ENCODE measurements around the gene CRMP1. TPM values are rescaled to one million over a fixed set of nuclear protein-coding genes. Genes with fewer than 3 reads are reported as not detected.

The CRMP1 gene
- total RNA-seq, 4 donors from 2014 or later = 0.62 to 4.3 (median 1.6) TPM

- Histone ChIP-seq H3K36me3 (peaks cover 0 to 83% of the 10 kb centered on the region in 2 donors), H3K27me3 (no peaks in the 10 kb centered on the region), H3K4me1 (no peaks in the 10 kb centered on the region), H3K4me3 (no peak overlapping the region), H3K27ac (no peak overlapping the region), H3K9me3 (no peaks in the 10 kb centered on the region)
- WGBS, 2 donors (ENCODE audit: low coverage in 1 of 2) = 80 to 100% methylated on average over 1 of the region's 18 CpGs
- no peak for ATAC-seq
- TF ChIP-seq EP300 (IDR thresholded peaks at IDR 0.05) (no peak), POLR2A (IDR thresholded peaks at IDR 0.05) (no peak), POLR2AphosphoS5 (IDR thresholded peaks at IDR 0.05) (no peak), CTCF (IDR thresholded peaks at IDR 0.05) (no peak)
Observed at GRCh38 chr4:5796976-5797375, 95.9 kb downstream of the CRMP1 start.

- no peak for ATAC-seq
- WGBS, 2 donors (ENCODE audit: low coverage in 1 of 2) = 85 to 94% methylated on average over 4 to 5 of the region's 5 CpGs
Observed at GRCh38 chr4:5795580-5795979, 97.3 kb downstream of the CRMP1 start.

GRCh38 chr4:5793514-5793913 is 99.4 kb downstream of the CRMP1 start:
- no peaks in the 10 kb centered on the region for H3K27me3 ChIP-seq
- no peaks in the 10 kb centered on the region for H3K4me1 ChIP-seq
- peaks cover 0 to 69% of the 10 kb centered on the region in 2 donors for H3K36me3 ChIP-seq
- H3K9me3 ChIP-seq = no peaks in the 10 kb centered on the region
- H3K27ac ChIP-seq = no peak overlapping the region
- TF ChIP-seq POLR2AphosphoS5 (IDR thresholded peaks at IDR 0.05) (no peak), EP300 (IDR thresholded peaks at IDR 0.05) (no peak), CTCF (IDR thresholded peaks at IDR 0.05) (no peak), POLR2A (IDR thresholded peaks at IDR 0.05) (no peak)
- no peak for ATAC-seq
- H3K4me3 ChIP-seq = no peak overlapping the region
- WGBS, 2 donors (ENCODE audit: low coverage in 1 of 2) = 85 to 96% methylated on average over 3 to 13 of the region's 13 CpGs

More at GRCh38 chr4:5795580-5795979, 97.3 kb downstream of the CRMP1 start:
- Histone ChIP-seq H3K4me1 (no peaks in the 10 kb centered on the region), H3K9me3 (no peaks in the 10 kb centered on the region), H3K36me3 (peaks cover 0 to 76% of the 10 kb centered on the region in 2 donors), H3K4me3 (no peak overlapping the region), H3K27ac (no peak overlapping the region), H3K27me3 (no peaks in the 10 kb centered on the region)
- TF ChIP-seq POLR2AphosphoS5 (IDR thresholded peaks at IDR 0.05) (no peak), CTCF (IDR thresholded peaks at IDR 0.05) (no peak), POLR2A (IDR thresholded peaks at IDR 0.05) (no peak)

GRCh38 chr4:5791654-5792053 is 101.2 kb downstream of the CRMP1 start:
- H3K27me3 ChIP-seq = no peaks in the 10 kb centered on the region
- 61 to 83% methylated on average over 1 to 2 of the region's 3 CpGs for WGBS, 2 donors (ENCODE audit: low coverage in 1 of 2)
- TF ChIP-seq CTCF (IDR thresholded peaks at IDR 0.05) (no peak), POLR2AphosphoS5 (IDR thresholded peaks at IDR 0.05) (no peak), POLR2A (IDR thresholded peaks at IDR 0.05) (no peak), EP300 (IDR thresholded peaks at IDR 0.05) (no peak)
- H3K4me3 ChIP-seq = no peak overlapping the region
- no peaks in the 10 kb centered on the region for H3K4me1 ChIP-seq
- H3K36me3 ChIP-seq = peaks cover 0 to 69% of the 10 kb centered on the region in 2 donors
- H3K9me3 ChIP-seq = no peaks in the 10 kb centered on the region
- no peak overlapping the region for H3K27ac ChIP-seq
- no peak for ATAC-seq

GRCh38 chr4:5790546-5790857 is 102.4 kb downstream of the CRMP1 start:
- no peaks in the 10 kb centered on the region for H3K27me3 ChIP-seq
- 0% methylated on average over 1 of the region's 1 CpG; no CpG with 5 or more reads in 1 of the 2 donors for WGBS, 2 donors (ENCODE audit: low coverage in 1 of 2)
- no peak overlapping the region for H3K4me3 ChIP-seq
- no peak overlapping the region for H3K27ac ChIP-seq
- no peaks in the 10 kb centered on the region for H3K9me3 ChIP-seq
- no peak for TF ChIP-seq EP300 (IDR thresholded peaks at IDR 0.05)
- TF ChIP-seq POLR2A (IDR thresholded peaks at IDR 0.05) = no peak
- no peak for TF ChIP-seq POLR2AphosphoS5 (IDR thresholded peaks at IDR 0.05)
- TF ChIP-seq CTCF (IDR thresholded peaks at IDR 0.05) = no peak
- no peak for ATAC-seq
- no peaks in the 10 kb centered on the region for H3K4me1 ChIP-seq
- peaks cover 0 to 66% of the 10 kb centered on the region in 2 donors for H3K36me3 ChIP-seq

Data from gastroesophageal sphincter (tissue), 4 donors.